H1 (cell line): Measurements from ENCODE around the gene ZDHHC23. TPM values are rescaled to one million over a fixed set of nuclear protein-coding genes. Genes with fewer than 3 reads are reported as not detected.

ENCODE experiments used
- ATF3 ChIP-seq: IDR thresholded peaks from 2 replicates; pipeline ENCODE4 v1.6.1; 2011; ENCODE audit warnings: low read depth, mild to moderate bottlenecking, low read length; ENCODE audit not compliant: insufficient read depth
- CEBPB ChIP-seq: IDR thresholded peaks from 2 replicates; pipeline ENCODE4 v1.6.1; 2012; ENCODE audit warnings: low read depth, low read length
- EGR1 ChIP-seq: IDR thresholded peaks from 2 replicates; pipeline ENCODE4 v1.6.1; 2011; ENCODE audit warnings: low read depth, low read length, borderline replicate concordance
- PHF8 ChIP-seq: fragments of 200-600 bp; sonication (generic); conservative IDR thresholded peaks from 2 replicates; pipeline ENCODE4 v1.7.1; 2012; ENCODE audit warnings: low read depth, mild to moderate bottlenecking, inconsistent platforms, low read length, moderate library complexity
- polyA plus RNA-seq, 7 experiments: library from polyadenylated mRNA; depleted of rRNA in 3 of 7; stranded (reverse) in 5 of 7; unstranded in 2 of 7; fragments of >200 nt in 5 of 7; fragments of 200-250 nt in 2 of 7; gene quantifications; 1 replicate in 5 of 7; 2 replicates in 1 of 7; 4 replicates in 1 of 7; pipeline versions ENCODE4 v1.2.1 to v1.2.3, GENCODE V29; 2011 to 2013; ENCODE audit warnings: missing spikeins in 2 of 7, mixed read lengths in 2 of 7
- total RNA-seq: library from RNA; stranded (reverse); fragmentation: NEBNext Ultra II Directional; extraction: Animal tissue kit (Norgen Biotek cat#: 25700); gene quantifications from 2 replicates; pipeline ENCODE4 v1.2.1, GENCODE V29; 2021
- TF ChIP-seq, protein P1 (sequence below): fragments of 300-600 bp; sonication (generic); IDR thresholded peaks from 2 replicates; pipeline ENCODE4 v1.7.1; 2012; ENCODE audit warnings: low read length, moderate library complexity, mild to moderate bottlenecking, inconsistent platforms; ENCODE audit not compliant: insufficient replicate concordance

The ZDHHC23 gene
- total and polyA plus RNA-seq, 2 of the 8 experiments (the other 6 are each of a cell fraction or from before 2014, with no cell fraction given) = 6.2 to 15.7 TPM

DNA sequence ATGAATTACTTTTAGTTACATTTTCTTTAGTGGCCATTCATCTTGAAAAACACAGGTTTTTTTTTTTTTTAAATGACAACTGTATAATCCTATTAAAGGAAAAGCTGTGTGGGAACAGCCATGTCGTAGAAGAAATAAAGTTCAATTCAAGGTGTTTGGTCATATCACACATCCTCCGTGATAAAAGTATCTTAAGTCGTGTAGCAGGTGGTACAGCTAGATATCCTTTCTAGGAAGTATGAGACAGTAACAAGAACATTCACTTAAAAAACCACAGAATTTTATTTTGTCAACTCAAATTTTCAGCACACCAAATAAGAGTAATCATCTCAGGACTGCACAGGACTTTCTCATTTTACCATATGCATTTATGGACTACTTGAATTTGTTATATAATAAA, 16.1 kb downstream of the ZDHHC23 start (continued):
- TF ChIP-seq, protein P1, sequence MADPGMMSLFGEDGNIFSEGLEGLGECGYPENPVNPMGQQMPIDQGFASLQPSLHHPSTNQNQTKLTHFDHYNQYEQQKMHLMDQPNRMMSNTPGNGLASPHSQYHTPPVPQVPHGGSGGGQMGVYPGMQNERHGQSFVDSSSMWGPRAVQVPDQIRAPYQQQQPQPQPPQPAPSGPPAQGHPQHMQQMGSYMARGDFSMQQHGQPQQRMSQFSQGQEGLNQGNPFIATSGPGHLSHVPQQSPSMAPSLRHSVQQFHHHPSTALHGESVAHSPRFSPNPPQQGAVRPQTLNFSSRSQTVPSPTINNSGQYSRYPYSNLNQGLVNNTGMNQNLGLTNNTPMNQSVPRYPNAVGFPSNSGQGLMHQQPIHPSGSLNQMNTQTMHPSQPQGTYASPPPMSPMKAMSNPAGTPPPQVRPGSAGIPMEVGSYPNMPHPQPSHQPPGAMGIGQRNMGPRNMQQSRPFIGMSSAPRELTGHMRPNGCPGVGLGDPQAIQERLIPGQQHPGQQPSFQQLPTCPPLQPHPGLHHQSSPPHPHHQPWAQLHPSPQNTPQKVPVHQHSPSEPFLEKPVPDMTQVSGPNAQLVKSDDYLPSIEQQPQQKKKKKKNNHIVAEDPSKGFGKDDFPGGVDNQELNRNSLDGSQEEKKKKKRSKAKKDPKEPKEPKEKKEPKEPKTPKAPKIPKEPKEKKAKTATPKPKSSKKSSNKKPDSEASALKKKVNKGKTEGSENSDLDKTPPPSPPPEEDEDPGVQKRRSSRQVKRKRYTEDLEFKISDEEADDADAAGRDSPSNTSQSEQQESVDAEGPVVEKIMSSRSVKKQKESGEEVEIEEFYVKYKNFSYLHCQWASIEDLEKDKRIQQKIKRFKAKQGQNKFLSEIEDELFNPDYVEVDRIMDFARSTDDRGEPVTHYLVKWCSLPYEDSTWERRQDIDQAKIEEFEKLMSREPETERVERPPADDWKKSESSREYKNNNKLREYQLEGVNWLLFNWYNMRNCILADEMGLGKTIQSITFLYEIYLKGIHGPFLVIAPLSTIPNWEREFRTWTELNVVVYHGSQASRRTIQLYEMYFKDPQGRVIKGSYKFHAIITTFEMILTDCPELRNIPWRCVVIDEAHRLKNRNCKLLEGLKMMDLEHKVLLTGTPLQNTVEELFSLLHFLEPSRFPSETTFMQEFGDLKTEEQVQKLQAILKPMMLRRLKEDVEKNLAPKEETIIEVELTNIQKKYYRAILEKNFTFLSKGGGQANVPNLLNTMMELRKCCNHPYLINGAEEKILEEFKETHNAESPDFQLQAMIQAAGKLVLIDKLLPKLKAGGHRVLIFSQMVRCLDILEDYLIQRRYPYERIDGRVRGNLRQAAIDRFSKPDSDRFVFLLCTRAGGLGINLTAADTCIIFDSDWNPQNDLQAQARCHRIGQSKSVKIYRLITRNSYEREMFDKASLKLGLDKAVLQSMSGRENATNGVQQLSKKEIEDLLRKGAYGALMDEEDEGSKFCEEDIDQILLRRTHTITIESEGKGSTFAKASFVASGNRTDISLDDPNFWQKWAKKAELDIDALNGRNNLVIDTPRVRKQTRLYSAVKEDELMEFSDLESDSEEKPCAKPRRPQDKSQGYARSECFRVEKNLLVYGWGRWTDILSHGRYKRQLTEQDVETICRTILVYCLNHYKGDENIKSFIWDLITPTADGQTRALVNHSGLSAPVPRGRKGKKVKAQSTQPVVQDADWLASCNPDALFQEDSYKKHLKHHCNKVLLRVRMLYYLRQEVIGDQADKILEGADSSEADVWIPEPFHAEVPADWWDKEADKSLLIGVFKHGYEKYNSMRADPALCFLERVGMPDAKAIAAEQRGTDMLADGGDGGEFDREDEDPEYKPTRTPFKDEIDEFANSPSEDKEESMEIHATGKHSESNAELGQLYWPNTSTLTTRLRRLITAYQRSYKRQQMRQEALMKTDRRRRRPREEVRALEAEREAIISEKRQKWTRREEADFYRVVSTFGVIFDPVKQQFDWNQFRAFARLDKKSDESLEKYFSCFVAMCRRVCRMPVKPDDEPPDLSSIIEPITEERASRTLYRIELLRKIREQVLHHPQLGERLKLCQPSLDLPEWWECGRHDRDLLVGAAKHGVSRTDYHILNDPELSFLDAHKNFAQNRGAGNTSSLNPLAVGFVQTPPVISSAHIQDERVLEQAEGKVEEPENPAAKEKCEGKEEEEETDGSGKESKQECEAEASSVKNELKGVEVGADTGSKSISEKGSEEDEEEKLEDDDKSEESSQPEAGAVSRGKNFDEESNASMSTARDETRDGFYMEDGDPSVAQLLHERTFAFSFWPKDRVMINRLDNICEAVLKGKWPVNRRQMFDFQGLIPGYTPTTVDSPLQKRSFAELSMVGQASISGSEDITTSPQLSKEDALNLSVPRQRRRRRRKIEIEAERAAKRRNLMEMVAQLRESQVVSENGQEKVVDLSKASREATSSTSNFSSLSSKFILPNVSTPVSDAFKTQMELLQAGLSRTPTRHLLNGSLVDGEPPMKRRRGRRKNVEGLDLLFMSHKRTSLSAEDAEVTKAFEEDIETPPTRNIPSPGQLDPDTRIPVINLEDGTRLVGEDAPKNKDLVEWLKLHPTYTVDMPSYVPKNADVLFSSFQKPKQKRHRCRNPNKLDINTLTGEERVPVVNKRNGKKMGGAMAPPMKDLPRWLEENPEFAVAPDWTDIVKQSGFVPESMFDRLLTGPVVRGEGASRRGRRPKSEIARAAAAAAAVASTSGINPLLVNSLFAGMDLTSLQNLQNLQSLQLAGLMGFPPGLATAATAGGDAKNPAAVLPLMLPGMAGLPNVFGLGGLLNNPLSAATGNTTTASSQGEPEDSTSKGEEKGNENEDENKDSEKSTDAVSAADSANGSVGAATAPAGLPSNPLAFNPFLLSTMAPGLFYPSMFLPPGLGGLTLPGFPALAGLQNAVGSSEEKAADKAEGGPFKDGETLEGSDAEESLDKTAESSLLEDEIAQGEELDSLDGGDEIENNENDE = no peak
- TF ChIP-seq PHF8 (no peak), EGR1 (no peak), CEBPB (no peak), ATF3 (no peak)
